Fibroblast of the aortic adventitia (primary cell): ENCODE measurements around the gene GALNT16. TPM values are rescaled to one million over a fixed set of nuclear protein-coding genes. Genes with fewer than 3 reads are reported as not detected.

Experiments
- DNase-seq: peaks from one replicate; pipeline ENCODE4 v3.0.0-alpha.2; 2010; ENCODE audit warnings: low read depth
- H3K4me3 ChIP-seq: 2 replicates; pipeline ENCODE4 v1.5.1; 2011; ENCODE audit warnings: low read depth, mild to moderate bottlenecking, control low read depth, low read length, moderate library complexity
- CTCF ChIP-seq: IDR thresholded peaks from 2 replicates; pipeline ENCODE4 v1.5.1; 2011; ENCODE audit warnings: mild to moderate bottlenecking, low read length, control low read depth, inconsistent platforms; ENCODE audit not compliant: insufficient read depth
- total RNA-seq: library from RNA; depleted of rRNA; stranded (reverse); fragments of >200 nt; gene quantifications from 2 replicates; pipeline ENCODE4 v1.2.3, GENCODE V29; 2012; ENCODE audit warnings: low replicate concordance

GALNT16 gene
- total RNA-seq, 1 donor, result 4.6 TPM

- H3K4me3 ChIP-seq, result no peak overlapping the region
- TF ChIP-seq CTCF, result no peak
- no peak for DNase-seq
Observed at GRCh38 chr14:69282448-69282847, 22.5 kb downstream of the GALNT16 start.

- TF ChIP-seq CTCF, result no peak
- no peak overlapping the region for H3K4me3 ChIP-seq
- DNase-seq, result no peak
Observed at GRCh38 chr14:69284170-69284569, 24.2 kb downstream of the GALNT16 start.

- TF ChIP-seq CTCF, result no peak
- DNase-seq, result no peak
- H3K4me3 ChIP-seq, result no peak overlapping the region
Observed at GRCh38 chr14:69285661-69286255, 25.8 kb downstream of the GALNT16 start.

GRCh38 chr14:69287098-69288010 is 27.4 kb downstream of the GALNT16 start:
- no peak for DNase-seq
- TF ChIP-seq CTCF, result peak; percentile 34
- H3K4me3 ChIP-seq, result no peak overlapping the region

- peak; percentile 63 for TF ChIP-seq CTCF
- no peak overlapping the region for H3K4me3 ChIP-seq
- DNase-seq, result peak; percentile 84
Observed at GRCh38 chr14:69288011-69288771, 28.2 kb downstream of the GALNT16 start.

GRCh38 chr14:69288956-69289705 is 29.2 kb downstream of the GALNT16 start:
- no peak for TF ChIP-seq CTCF
- no peak for DNase-seq
- no peak overlapping the region for H3K4me3 ChIP-seq
